Right lobe of liver (tissue), 6 donors: ENCODE data around the gene MYT1. TPM values are rescaled to one million over a fixed set of nuclear protein-coding genes. Genes with fewer than 3 reads are reported as not detected.

ENCODE experiments used
- ATAC-seq, 4 donors: fragments of 200-7000 bp; cut with Tn5 transposase; one replicate each; pipeline ENCODE4 v1.9.1; 2020; ENCODE audit warnings: mild to moderate bottlenecking in 4 of 4, moderate library complexity in 4 of 4
- DNase-seq, 3 donors: peaks; one replicate each; pipeline ENCODE4 v3.0.0-alpha.2; 2020
- H3K27ac ChIP-seq, 3 donors: fragments of 200-600 bp; one replicate each; pipeline ENCODE4 v1.8.0; 2022
- H3K27me3 ChIP-seq, 2 donors: fragments of 200-600 bp; one replicate each; pipeline ENCODE4 v1.8.0; 2022
- H3K36me3 ChIP-seq, 4 donors: fragments of 200-600 bp; sonication (generic) in 1 of 4; one replicate each; pipeline versions ENCODE4 v1.5.1 to v1.8.0; 2017 to 2022; ENCODE audit warnings: control low read depth in 1 of 4
- H3K4me1 ChIP-seq, 4 donors: fragments of 200-600 bp; sonication (generic) in 1 of 4; one replicate each; pipeline versions ENCODE4 v1.5.1 to v1.8.0; 2017 to 2022; ENCODE audit warnings: control low read depth in 1 of 4
- H3K4me3 ChIP-seq, 3 donors: fragments of 200-600 bp; one replicate each; pipeline ENCODE4 v1.8.0; 2022
- H3K9me3 ChIP-seq, 4 donors: fragments of 200-600 bp; sonication (generic) in 1 of 4; one replicate each; pipeline versions ENCODE4 v1.5.1 to v1.8.0; 2017 to 2022; ENCODE audit warnings: control low read depth in 1 of 4
- CTCF ChIP-seq, 4 donors: fragments of 200-600 bp in 3 of 4; fragments of 450-650 bp in 1 of 4; IDR thresholded peaks; one replicate each; pipeline versions ENCODE4 v1.5.1 to v1.8.0; 2016 to 2022; ENCODE audit warnings: antibody characterized with exemption in 4 of 4, mild to moderate bottlenecking in 2 of 4
- POLR2A ChIP-seq: fragments of 450-650 bp; IDR thresholded peaks from one replicate; pipeline ENCODE4 v1.6.1; 2017; ENCODE audit warnings: antibody characterized with exemption, mild to moderate bottlenecking
- WGBS: methylation state at CpG from one replicate; pipeline ENCODE4 v1.1.6; 2018; ENCODE audit warnings: low coverage, low lambda C conversion rate; ENCODE audit not compliant: insufficient coverage; ENCODE audit errors: missing lambda C conversion rate; 5-methylcytosine and 5-hydroxymethylcytosine counted together
- intact Hi-C, 2 donors: fragments of 100-400 bp; cut with DNase I; formaldehyde crosslinking; loops; one replicate each; pipeline versions ENCODE4 v1.11.2 to v1.14.1; 2022
- total RNA-seq, 6 experiments: library from RNA; depleted of rRNA in 2 of 6; stranded (reverse); fragments of >200 nt in 2 of 6; fragmentation: NEBNext Ultra II Directional in 3 of 6; extraction: Animal tissue kit (Norgen Biotek cat#: 25700) in 3 of 6; gene quantifications; one replicate each; pipeline versions ENCODE4 v1.1.0 to v1.2.4, GENCODE V29; 2016 to 2023
- donor health status: DM: no; HTN: yes; CAD: no.
- donor health status: DM: no; HTN: no; CAD: no.
- donor health status: DM: no; HTN: no; CAD: no.
- donor health status: DM: no; HTN: yes; CAD: no.
- donor health status: DM: no; HTN: yes; CAD: no.

The MYT1 gene
- total RNA-seq, 6 experiments from 2014 or later, result 0.06 to 0.09 TPM; not detected in 4

DNA sequence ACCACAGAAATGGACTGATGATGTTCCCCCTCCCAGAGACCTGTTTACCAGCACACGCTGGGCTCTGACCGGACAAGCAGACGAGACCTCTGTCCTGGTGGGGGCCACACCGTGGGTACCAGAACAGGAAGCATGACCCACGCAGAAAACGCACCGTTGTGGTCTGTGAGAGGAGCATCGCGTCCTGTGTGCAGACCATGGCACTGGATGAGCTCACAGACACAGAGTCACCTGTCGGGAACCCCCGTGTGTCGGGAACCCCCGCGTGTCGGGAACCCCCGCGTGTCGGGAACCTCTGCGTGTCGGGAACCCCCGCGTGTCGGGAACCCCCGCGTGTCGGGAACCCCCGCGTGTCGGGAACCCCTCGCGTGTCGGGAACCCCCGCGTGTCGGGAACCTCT, 37.4 kb downstream of the MYT1 start:
- H3K4me3 ChIP-seq, result no peak overlapping the region
- no peaks in the 10 kb centered on the region for H3K36me3 ChIP-seq
- no peaks in the 10 kb centered on the region for H3K9me3 ChIP-seq
- no peaks in the 10 kb centered on the region for H3K27me3 ChIP-seq
- no peak for TF ChIP-seq CTCF (IDR thresholded peaks at IDR 0.05)
- TF ChIP-seq POLR2A, result no peak
- DNase-seq (no peak), ATAC-seq (no peak)
- no peak overlapping the region for H3K27ac ChIP-seq
- intact Hi-C loops, result no loop called here
- WGBS, result 67% methylated on average over 23 of the region's 35 CpGs
- H3K4me1 ChIP-seq, result no peaks in the 10 kb centered on the region

GRCh38 chr20:64203037-64203777, 39.0 kb downstream of the MYT1 start:
- no peaks in the 10 kb centered on the region for H3K27me3 ChIP-seq
- no peak for ATAC-seq

GRCh38 chr20:64205611-64206026, 41.4 kb downstream of the MYT1 start:
- no peak overlapping the region for H3K4me3 ChIP-seq
- intact Hi-C loops, result no loop called here
- ATAC-seq (no peak), DNase-seq (no peak)
- H3K9me3 ChIP-seq, result no peaks in the 10 kb centered on the region
- 84% methylated on average over 12 of the region's 17 CpGs for WGBS
- H3K4me1 ChIP-seq, result no peaks in the 10 kb centered on the region
- no peaks in the 10 kb centered on the region for H3K36me3 ChIP-seq
- TF ChIP-seq CTCF (IDR thresholded peaks at IDR 0.05) (no peak), POLR2A (no peak)
- H3K27me3 ChIP-seq, result no peaks in the 10 kb centered on the region
- H3K27ac ChIP-seq, result no peak overlapping the region

More at GRCh38 chr20:64203037-64203777, 39.0 kb downstream of the MYT1 start:
- Histone ChIP-seq H3K4me3 (no peak overlapping the region), H3K36me3 (no peaks in the 10 kb centered on the region), H3K9me3 (no peaks in the 10 kb centered on the region), H3K4me1 (no peaks in the 10 kb centered on the region), H3K27ac (no peak overlapping the region)
- TF ChIP-seq CTCF (IDR thresholded peaks at IDR 0.05) (no peak), POLR2A (no peak)
- intact Hi-C loops, result no loop called here
- 79% methylated on average over 9 of the region's 17 CpGs for whole genome bisulfite sequencing
- DNase-seq, result no peak

GRCh38 chr20:64206614-64207013, 42.4 kb downstream of the MYT1 start:
- H3K4me3 ChIP-seq, result no peak overlapping the region
- DNase-seq, result no peak
- H3K27ac ChIP-seq, result no peak overlapping the region
- H3K27me3 ChIP-seq, result no peaks in the 10 kb centered on the region
- ATAC-seq, result no peak
- no peaks in the 10 kb centered on the region for H3K36me3 ChIP-seq
- 74% methylated on average over 2 of the region's 8 CpGs for WGBS
- intact Hi-C loops, result no loop called here
- H3K9me3 ChIP-seq, result no peaks in the 10 kb centered on the region
- TF ChIP-seq POLR2A (no peak), CTCF (IDR thresholded peaks at IDR 0.05) (no peak)
- no peaks in the 10 kb centered on the region for H3K4me1 ChIP-seq
